ENCODE measurements around the gene WDR6. TPM values are rescaled to one million over a fixed set of nuclear protein-coding genes. Genes with fewer than 3 reads are reported as not detected.

The WDR6 gene
- total RNA-seq, 2 experiments from 2014 or later = 132 to 134 TPM

- Histone ChIP-seq H3K27me3 (ENCODE audit: control insufficient read depth in 1 of 2, insufficient read depth in 2 of 2, low read length in 2 of 2) (no peaks in the 10 kb centered on the region), H3K36me3 (ENCODE audit: insufficient read depth, low read length) (peaks cover 11% of the 10 kb centered on the region), H3K4me3 (ENCODE audit: low read length) (no peak overlapping the region), H3K4me1 (ENCODE audit: insufficient read depth, low read length) (peaks cover 11% of the 10 kb centered on the region), H3K9me3 (ENCODE audit: control insufficient read depth in 1 of 2, insufficient read depth in 1 of 2, low read length in 2 of 2) (no peaks in the 10 kb centered on the region), H3K27ac (ENCODE audit: low read depth in 1 of 2, low read length in 2 of 2) (no peak overlapping the region)
- Mint-ChIP-seq H3K4me3 (no peak overlapping the region), H3K27ac (no peak overlapping the region), H3K9me3 (no peaks in the 10 kb centered on the region), H3K4me1 (ENCODE audit: low read depth) (peaks cover 9% of the 10 kb centered on the region), H3K36me3 (ENCODE audit: low read depth) (peaks cover 17% of the 10 kb centered on the region), H3K27me3 (no peaks in the 10 kb centered on the region)
- intact Hi-C loops (cut with DNase I, micrococcal nuclease) = no loop called here
- DNase-seq = no peak
- CTCF ChIA-PET = interaction anchor here (0.9 kb wide), 1 partner anchor 9 kb away, joined by 3 read pairs; no protein-coding TSS in a partner anchor
- no peak for ATAC-seq (ENCODE audit: poor library complexity)
- TF ChIP-seq CTCF (IDR thresholded peaks at IDR 0.05) = no peak
- POLR2A ChIA-PET = interaction anchor here (1.4 kb wide), 1 partner anchor 11 kb away, joined by 3 read pairs; no protein-coding TSS in a partner anchor
Measured at GRCh38 chr3:48997102-48997635, 10.0 kb upstream of the WDR6 start.

- DNase-seq (no peak), ATAC-seq (ENCODE audit: poor library complexity) (no peak)
- H3K27me3 ChIP-seq (ENCODE audit: control insufficient read depth in 1 of 2, insufficient read depth in 2 of 2, low read length in 2 of 2) = no peaks in the 10 kb centered on the region
- Mint-ChIP-seq H3K4me3 (no peak overlapping the region), H3K36me3 (ENCODE audit: low read depth) (peaks cover 17% of the 10 kb centered on the region), H3K27ac (no peak overlapping the region), H3K9me3 (no peaks in the 10 kb centered on the region), H3K27me3 (no peaks in the 10 kb centered on the region), H3K4me1 (ENCODE audit: low read depth) (peaks cover 9% of the 10 kb centered on the region)
- H3K27ac ChIP-seq (ENCODE audit: low read depth in 1 of 2, low read length in 2 of 2) = no peak overlapping the region
- peaks cover 11% of the 10 kb centered on the region for H3K36me3 ChIP-seq (ENCODE audit: insufficient read depth, low read length)
- TF ChIP-seq CTCF (IDR thresholded peaks at IDR 0.05) = no peak
- H3K4me1 ChIP-seq (ENCODE audit: insufficient read depth, low read length) = peaks cover 3% of the 10 kb centered on the region
- no peaks in the 10 kb centered on the region for H3K9me3 ChIP-seq (ENCODE audit: control insufficient read depth in 1 of 2, insufficient read depth in 1 of 2, low read length in 2 of 2)
- intact Hi-C loops (cut with DNase I, micrococcal nuclease) = no loop called here
- POLR2A ChIA-PET = interaction anchor here (1.4 kb wide), 1 partner anchor 10 kb away, joined by 3 read pairs; no protein-coding TSS in a partner anchor
- CTCF ChIA-PET = no interaction called here
- H3K4me3 ChIP-seq (ENCODE audit: low read length) = no peak overlapping the region
Measured at GRCh38 chr3:48997714-48998637, 9.2 kb upstream of the WDR6 start.

GRCh38 chr3:48999085-48999858 is 7.9 kb upstream of the WDR6 start:
- H3K27ac Mint-ChIP-seq = peak overlapping the region; percentile 44
- no peak for TF ChIP-seq CTCF (IDR thresholded peaks at IDR 0.05)

More at GRCh38 chr3:48999085-48999858, 7.9 kb upstream of the WDR6 start:
- intact Hi-C loops (cut with DNase I, micrococcal nuclease) = no loop called here
- Histone ChIP-seq H3K27ac (ENCODE audit: low read depth in 1 of 2, low read length in 2 of 2) (no peak overlapping the region), H3K4me1 (ENCODE audit: insufficient read depth, low read length) (no peaks in the 10 kb centered on the region), H3K9me3 (ENCODE audit: control insufficient read depth in 1 of 2, insufficient read depth in 1 of 2, low read length in 2 of 2) (no peaks in the 10 kb centered on the region), H3K27me3 (ENCODE audit: control insufficient read depth in 1 of 2, insufficient read depth in 2 of 2, low read length in 2 of 2) (no peaks in the 10 kb centered on the region), H3K4me3 (ENCODE audit: low read length) (no peak overlapping the region), H3K36me3 (ENCODE audit: insufficient read depth, low read length) (peaks cover 12% of the 10 kb centered on the region)
- no peak for DNase-seq
- peaks cover 10% of the 10 kb centered on the region for H3K36me3 Mint-ChIP-seq (ENCODE audit: low read depth)
- H3K27me3 Mint-ChIP-seq = no peaks in the 10 kb centered on the region
- no peaks in the 10 kb centered on the region for H3K9me3 Mint-ChIP-seq
- no peak for ATAC-seq (ENCODE audit: poor library complexity)
- CTCF ChIA-PET = no interaction called here
- H3K4me1 Mint-ChIP-seq (ENCODE audit: low read depth) = no peaks in the 10 kb centered on the region
- POLR2A ChIA-PET = no interaction called here
- H3K4me3 Mint-ChIP-seq = no peak overlapping the region
